Muscle layer of duodenum (tissue), 2 donors: Measurements from ENCODE around the gene RBM14.
A peak's percentile ranks its signal among the peaks of the same experiment; 100 is the strongest.
"Not testable (repeated sequence)": the region's sequence is repeated elsewhere in the genome, so short reads cannot be mapped to it uniquely, and the experiment has no call there.

ENCODE experiments used
- H3K27ac ChIP-seq: one replicate; pipeline ENCODE4 v1.7.0; 2013; ENCODE audit warnings: mild to moderate bottlenecking, low read length
- H3K27me3 ChIP-seq: one replicate; pipeline ENCODE4 v1.7.0; 2013; ENCODE audit warnings: low read depth, mild to moderate bottlenecking, control low read depth, low read length
- H3K36me3 ChIP-seq, 2 donors: one replicate each; pipeline ENCODE4 v1.7.0; 2013; ENCODE audit warnings: low read length in 2 of 2, control low read depth in 1 of 2, mild to moderate bottlenecking in 1 of 2; ENCODE audit not compliant: insufficient read depth in 2 of 2, control insufficient read depth in 1 of 2
- H3K4me1 ChIP-seq, 2 donors: one replicate each; pipeline ENCODE4 v1.7.0; 2013; ENCODE audit warnings: low read length in 2 of 2, mild to moderate bottlenecking in 2 of 2, control low read depth in 1 of 2, moderate library complexity in 1 of 2; ENCODE audit not compliant: insufficient read depth in 2 of 2, control insufficient read depth in 1 of 2
- H3K4me3 ChIP-seq, 2 donors: one replicate each; pipeline ENCODE4 v1.7.0; 2013; ENCODE audit warnings: low read length in 2 of 2, low read depth in 1 of 2, mild to moderate bottlenecking in 1 of 2
- H3K9me3 ChIP-seq, 2 donors: one replicate each; pipeline ENCODE4 v1.7.0; 2013; ENCODE audit warnings: low read length in 2 of 2, control low read depth in 1 of 2, mild to moderate bottlenecking in 1 of 2; ENCODE audit not compliant: control insufficient read depth in 1 of 2
- donor health status: healthy.

Gene RBM14

GRCh38 chr11:66638177-66639065, 22.0 kb downstream of the RBM14 start, which contains the start of gene RBM4:
TSS of gene RBM4 (plus strand) at chr11:66638703. CDS start at chr11:66639712, 1,009 bp downstream.
- H3K9me3 ChIP-seq, result no peaks in the 10 kb centered on the region
- H3K27ac ChIP-seq, result peak within 1 kb of the TSS; percentile 96
- peaks cover 29 to 54% of the 10 kb centered on the region in 2 donors for H3K4me1 ChIP-seq
- H3K27me3 ChIP-seq, result no peaks in the 10 kb centered on the region
- H3K36me3 ChIP-seq, result peaks cover 15 to 24% of the 10 kb centered on the region in 2 donors
- peak within 1 kb of the TSS; percentile 93 to 98 for H3K4me3 ChIP-seq

GRCh38 chr11:66639066-66639813, 22.8 kb downstream of the RBM14 start:
- Histone ChIP-seq H3K4me3 (peak overlapping the region; percentile 93 to 98), H3K27me3 (no peaks in the 10 kb centered on the region), H3K36me3 (peaks cover 23 to 32% of the 10 kb centered on the region in 2 donors), H3K4me1 (peaks cover 34 to 62% of the 10 kb centered on the region in 2 donors), H3K27ac (peak overlapping the region; percentile 96), H3K9me3 (no peaks in the 10 kb centered on the region)

GRCh38 chr11:66639814-66640340, 23.4 kb downstream of the RBM14 start:
- Histone ChIP-seq H3K27ac (peak overlapping the region; percentile 10), H3K36me3 (peaks cover 29 to 38% of the 10 kb centered on the region in 2 donors), H3K4me1 (peaks cover 40 to 69% of the 10 kb centered on the region in 2 donors), H3K4me3 (peak overlapping the region; percentile 93 to 98)
- not testable (repeated sequence) for H3K9me3 ChIP-seq, H3K27me3 ChIP-seq

GRCh38 chr11:66641834-66642233, 25.4 kb downstream of the RBM14 start:
- H3K4me3 ChIP-seq, result peak overlapping the region; percentile 58 to 93
- H3K9me3 ChIP-seq, result no peaks in the 10 kb centered on the region
- H3K27me3 ChIP-seq, result no peaks in the 10 kb centered on the region
- peaks cover 46 to 58% of the 10 kb centered on the region in 2 donors for H3K36me3 ChIP-seq
- H3K27ac ChIP-seq, result no peak overlapping the region
- peaks cover 47 to 88% of the 10 kb centered on the region in 2 donors for H3K4me1 ChIP-seq

- Histone ChIP-seq H3K4me3 (peak overlapping the region in 1 of 2 donors; percentile 33), H3K27ac (no peak overlapping the region), H3K4me1 (peaks cover 47 to 80% of the 10 kb centered on the region in 2 donors), H3K27me3 (no peaks in the 10 kb centered on the region), H3K36me3 (peaks cover 60 to 65% of the 10 kb centered on the region in 2 donors), H3K9me3 (no peaks in the 10 kb centered on the region)
Observed at GRCh38 chr11:66643745-66644437, 27.5 kb downstream of the RBM14 start.

GRCh38 chr11:66646828-66647227, 30.4 kb downstream of the RBM14 start:
- peaks cover 60 to 64% of the 10 kb centered on the region in 2 donors for H3K36me3 ChIP-seq
- no peak overlapping the region for H3K4me3 ChIP-seq
- H3K27ac ChIP-seq, result no peak overlapping the region
- no peaks in the 10 kb centered on the region for H3K27me3 ChIP-seq
- H3K4me1 ChIP-seq, result peaks cover 28 to 53% of the 10 kb centered on the region in 2 donors
- no peaks in the 10 kb centered on the region for H3K9me3 ChIP-seq

GRCh38 chr11:66649903-66650302, 33.5 kb downstream of the RBM14 start:
- no peaks in the 10 kb centered on the region for H3K9me3 ChIP-seq
- no peaks in the 10 kb centered on the region for H3K27me3 ChIP-seq
- no peak overlapping the region for H3K27ac ChIP-seq
- H3K4me3 ChIP-seq, result no peak overlapping the region
- H3K36me3 ChIP-seq, result peaks cover 44 to 51% of the 10 kb centered on the region in 2 donors
- H3K4me1 ChIP-seq, result peaks cover 7 to 22% of the 10 kb centered on the region in 2 donors

- H3K4me1 ChIP-seq, result peaks cover 0 to 11% of the 10 kb centered on the region in 2 donors
- H3K36me3 ChIP-seq, result peaks cover 33 to 43% of the 10 kb centered on the region in 2 donors
- no peak overlapping the region for H3K27ac ChIP-seq
- H3K4me3 ChIP-seq, result no peak overlapping the region
- H3K9me3 ChIP-seq, result no peaks in the 10 kb centered on the region
- no peaks in the 10 kb centered on the region for H3K27me3 ChIP-seq
Observed at GRCh38 chr11:66651016-66651415, 34.6 kb downstream of the RBM14 start.

GRCh38 chr11:66652651-66653050, 36.2 kb downstream of the RBM14 start:
- Histone ChIP-seq H3K4me1 (no peaks in the 10 kb centered on the region), H3K4me3 (no peak overlapping the region), H3K27ac (no peak overlapping the region), H3K9me3 (no peaks in the 10 kb centered on the region), H3K36me3 (peaks cover 17 to 27% of the 10 kb centered on the region in 2 donors), H3K27me3 (no peaks in the 10 kb centered on the region)

- no peaks in the 10 kb centered on the region for H3K27me3 ChIP-seq
- H3K36me3 ChIP-seq, result peaks cover 17 to 25% of the 10 kb centered on the region in 2 donors
Observed at GRCh38 chr11:66653123-66653522, 36.7 kb downstream of the RBM14 start.

More at GRCh38 chr11:66653123-66653522, 36.7 kb downstream of the RBM14 start:
- Histone ChIP-seq H3K27ac (no peak overlapping the region), H3K4me1 (no peaks in the 10 kb centered on the region), H3K4me3 (no peak overlapping the region), H3K9me3 (no peaks in the 10 kb centered on the region)
